Measurements from ENCODE around the gene CEP57L1.
"Not testable (repeated sequence)": the region's sequence is repeated elsewhere in the genome, so short reads cannot be mapped to it uniquely, and the experiment has no call there.

- TF ChIP-seq NBN (IDR thresholded peaks at IDR 0.05); NFYB (IDR thresholded peaks at IDR 0.05; ENCODE audit: insufficient read depth, low read depth, low read length); CTCF (IDR thresholded peaks at IDR 0.05 in 2 of 3, conservative IDR thresholded peaks at IDR 0.05 in 1 of 3; ENCODE audit: control insufficient read depth in 2 of 3, extremely low read depth in 1 of 3, insufficient read depth in 1 of 3, low read depth in 3 of 3, low read length in 3 of 3); NFXL1 (IDR thresholded peaks at IDR 0.05; ENCODE audit: borderline replicate concordance); POLR2A (IDR thresholded peaks at IDR 0.05; ENCODE audit: low read depth, low read length); CHD4 (IDR thresholded peaks at IDR 0.05); REST (IDR thresholded peaks at IDR 0.05; ENCODE audit: low read depth, low read length): not testable (repeated sequence)
Observed at GRCh38 chr6:109148716-109149115, 53.4 kb downstream of the CEP57L1 start.
